Measurements from ENCODE around the gene ILKAP.

ILKAP gene

DNA sequence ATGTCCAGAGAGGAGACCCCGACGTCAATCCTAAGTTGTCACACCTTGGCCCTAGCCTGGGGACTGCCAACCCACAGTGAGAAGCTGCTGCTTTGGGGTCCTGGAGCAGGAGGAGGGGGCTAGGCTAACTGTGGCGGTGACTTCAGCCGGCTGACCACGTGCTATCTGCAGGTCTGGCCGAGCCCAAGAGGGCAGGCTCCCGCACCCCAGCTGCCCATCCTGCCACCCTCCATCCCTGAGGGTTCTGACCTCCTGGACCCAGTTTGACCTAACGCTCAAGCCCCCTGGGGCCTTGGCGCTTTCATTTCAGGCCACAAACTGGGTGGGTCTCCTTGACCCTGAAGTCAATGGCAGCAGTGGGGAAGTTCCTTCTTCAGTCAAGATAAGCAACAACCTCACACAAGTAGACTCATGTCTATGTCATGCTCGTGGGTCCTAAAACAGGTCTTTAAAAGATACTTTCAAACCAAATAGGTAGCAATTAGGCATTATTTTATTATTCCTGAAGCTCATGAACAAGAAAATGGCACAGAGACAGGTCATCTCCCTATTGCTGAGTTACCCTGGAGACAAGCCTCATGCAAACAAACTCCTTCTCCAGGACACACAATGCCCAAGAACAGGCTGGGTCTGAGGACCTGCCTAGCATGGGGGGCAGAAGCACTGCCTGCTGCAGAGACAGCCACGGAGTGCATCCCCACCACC lies 34.1 kb upstream of the ILKAP start:
- DNase-seq (ENCODE audit: low read depth), result no peak

GRCh38 chr2:238236571-238236970 lies 33.1 kb upstream of the ILKAP start:
- DNase-seq (ENCODE audit: low read depth), result no peak

DNA sequence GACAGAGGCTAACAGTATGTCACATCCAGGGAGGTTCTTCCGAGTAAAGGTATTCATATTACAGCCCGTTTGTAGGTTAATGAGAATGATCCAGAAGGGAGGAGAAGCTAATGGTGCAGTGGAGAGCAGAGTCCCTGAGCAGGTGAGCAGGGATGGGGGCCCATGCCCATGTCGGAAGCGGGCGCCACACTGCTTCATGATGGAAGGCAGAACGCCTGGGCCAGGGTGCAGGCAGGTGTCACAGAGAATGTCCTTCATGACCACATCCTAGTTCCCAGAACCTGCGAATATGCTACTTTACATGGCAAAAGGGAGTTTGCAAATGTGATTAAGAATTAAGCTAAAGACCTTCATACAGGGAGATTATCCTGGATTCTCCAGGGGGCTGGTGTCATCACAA lies 32.4 kb upstream of the ILKAP start:
- no peak for DNase-seq (ENCODE audit: low read depth)

DNA sequence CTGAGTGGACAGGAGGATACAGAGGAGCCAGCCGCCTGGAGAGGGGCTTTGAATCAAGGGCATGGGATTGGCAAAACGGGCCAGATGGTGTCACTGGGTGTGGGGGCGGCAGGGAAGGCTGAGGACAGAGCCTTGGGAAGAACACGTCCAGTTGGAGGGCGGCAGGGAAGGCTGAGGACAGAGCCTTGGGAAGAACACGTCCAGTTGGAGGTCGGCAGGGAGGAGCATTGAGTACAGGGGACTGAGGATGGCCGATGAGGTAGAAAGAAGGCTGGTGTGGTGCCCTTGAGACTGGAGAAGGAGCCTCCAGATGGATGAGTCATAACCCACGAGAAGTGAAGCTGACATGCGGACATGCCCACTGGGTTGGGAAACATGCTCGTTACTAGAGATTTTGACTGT lies 31.8 kb upstream of the ILKAP start:
- no peak for DNase-seq (ENCODE audit: low read depth)

- no peak for DNase-seq (ENCODE audit: low read depth)
These were observed 30.1 kb upstream of the ILKAP start for GRCh38 chr2:238233625-238234024.

DNA sequence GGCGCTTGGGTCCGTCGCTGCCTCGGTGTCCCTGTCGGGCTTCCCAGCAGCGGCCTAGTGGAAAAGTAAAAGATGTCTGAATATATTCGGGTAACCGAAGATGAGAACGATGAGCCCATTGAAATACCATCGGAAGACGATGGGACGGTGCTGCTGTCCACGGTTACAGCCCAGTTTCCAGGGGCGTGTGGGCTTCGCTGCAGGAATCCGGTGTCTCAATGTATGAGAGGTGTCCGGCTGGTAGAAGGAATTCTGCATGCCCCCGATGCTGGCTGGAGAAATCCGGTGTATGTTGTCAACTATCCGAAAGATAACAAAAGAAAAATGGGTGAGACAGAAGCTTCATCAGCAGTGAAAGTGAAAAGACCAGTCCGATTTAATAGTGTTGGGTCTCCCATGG lies 28.3 kb upstream of the ILKAP start:
- no peak for DNase-seq (ENCODE audit: low read depth)

DNA sequence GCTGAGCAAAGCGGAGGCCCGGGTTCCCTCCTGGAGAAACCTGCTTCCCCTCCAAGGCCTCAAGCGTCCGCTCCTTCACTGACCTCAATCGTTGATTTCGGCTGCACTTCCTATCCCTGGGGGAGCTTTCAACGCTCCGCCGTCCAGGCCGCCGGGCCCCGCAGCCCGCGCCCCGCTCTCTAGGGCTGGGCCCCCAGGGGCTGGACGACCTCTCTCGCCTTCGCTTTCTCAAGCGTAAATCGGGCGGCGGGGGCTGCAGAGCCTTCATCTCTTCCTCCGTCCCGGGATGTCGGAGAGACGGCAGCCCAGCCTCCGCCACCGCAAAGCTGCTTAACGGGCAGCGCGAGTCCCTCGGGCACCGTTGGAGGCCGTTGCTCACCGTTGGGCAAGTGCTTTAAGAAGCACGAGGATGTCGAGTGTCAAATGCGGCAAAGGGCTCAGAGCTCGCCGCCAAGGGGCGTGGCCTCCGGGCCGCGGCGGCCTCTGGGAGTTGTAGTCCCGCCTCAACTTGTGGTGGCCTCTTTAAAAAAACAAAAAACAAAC lies 27.8 kb upstream of the ILKAP start:
- DNase-seq (ENCODE audit: low read depth), result no peak

DNA sequence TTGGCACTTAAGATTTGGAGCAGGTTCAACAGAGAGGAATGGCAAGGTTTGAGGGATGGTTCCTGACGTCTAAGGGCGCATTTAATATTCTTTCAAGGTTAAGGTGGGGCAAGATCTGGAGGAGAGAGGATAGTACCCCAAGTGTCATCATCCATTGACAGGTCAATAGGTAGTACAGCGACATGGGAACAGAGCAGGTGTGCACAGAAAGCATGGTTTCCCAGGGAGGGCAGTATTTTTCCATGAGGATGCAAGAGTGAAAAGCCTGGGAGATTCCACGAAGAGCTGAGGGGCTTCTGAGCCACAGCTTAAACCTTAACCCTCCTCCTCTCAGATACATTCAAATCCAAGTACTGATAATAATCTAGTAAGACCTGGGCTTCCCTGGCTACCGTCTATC lies 27.2 kb upstream of the ILKAP start:
- DNase-seq (ENCODE audit: low read depth), result no peak

DNA sequence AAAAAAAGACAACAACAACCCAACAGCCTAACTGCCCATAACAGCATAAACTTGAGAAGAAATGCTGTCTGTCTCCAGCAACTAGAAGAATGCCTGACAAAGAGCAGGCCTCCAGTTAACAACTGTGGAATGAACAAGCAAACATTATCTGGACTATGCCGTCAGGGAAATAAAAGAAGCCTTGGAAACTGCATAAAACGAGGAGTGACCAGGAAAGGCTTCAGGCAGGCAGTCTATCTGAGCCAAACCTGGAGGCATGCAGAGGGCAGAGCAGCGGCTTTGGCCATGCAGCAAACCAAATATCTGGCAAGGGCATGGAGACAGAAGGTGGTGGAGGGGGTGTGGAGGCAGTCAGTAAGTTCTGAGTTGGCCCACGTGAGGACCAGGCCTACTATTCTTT lies 25.2 kb upstream of the ILKAP start:
- DNase-seq (ENCODE audit: low read depth), result no peak

DNA sequence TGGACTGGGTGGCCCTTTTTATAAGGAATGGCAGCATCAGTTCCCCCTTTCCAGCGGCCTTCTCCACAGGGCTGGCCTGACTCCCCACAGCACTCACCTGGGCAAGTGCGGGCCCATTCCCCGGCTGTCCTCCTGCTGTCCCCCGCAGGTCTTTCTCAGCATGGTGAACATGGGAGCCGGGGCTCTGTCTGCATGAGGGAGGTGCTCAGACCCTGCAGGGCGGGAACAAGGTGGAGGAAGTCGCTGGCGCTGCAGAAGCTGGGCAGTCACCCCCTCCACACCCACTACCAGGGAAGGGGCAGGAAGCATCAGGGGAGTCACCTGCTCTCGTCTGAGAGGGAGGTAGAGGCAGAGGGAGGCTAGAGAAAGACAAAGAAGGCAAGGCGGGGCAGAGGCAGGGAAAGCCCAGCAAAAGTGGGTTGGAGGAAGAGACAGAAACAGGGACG lies 24.1 kb upstream of the ILKAP start:
- no peak for DNase-seq (ENCODE audit: low read depth)

DNA sequence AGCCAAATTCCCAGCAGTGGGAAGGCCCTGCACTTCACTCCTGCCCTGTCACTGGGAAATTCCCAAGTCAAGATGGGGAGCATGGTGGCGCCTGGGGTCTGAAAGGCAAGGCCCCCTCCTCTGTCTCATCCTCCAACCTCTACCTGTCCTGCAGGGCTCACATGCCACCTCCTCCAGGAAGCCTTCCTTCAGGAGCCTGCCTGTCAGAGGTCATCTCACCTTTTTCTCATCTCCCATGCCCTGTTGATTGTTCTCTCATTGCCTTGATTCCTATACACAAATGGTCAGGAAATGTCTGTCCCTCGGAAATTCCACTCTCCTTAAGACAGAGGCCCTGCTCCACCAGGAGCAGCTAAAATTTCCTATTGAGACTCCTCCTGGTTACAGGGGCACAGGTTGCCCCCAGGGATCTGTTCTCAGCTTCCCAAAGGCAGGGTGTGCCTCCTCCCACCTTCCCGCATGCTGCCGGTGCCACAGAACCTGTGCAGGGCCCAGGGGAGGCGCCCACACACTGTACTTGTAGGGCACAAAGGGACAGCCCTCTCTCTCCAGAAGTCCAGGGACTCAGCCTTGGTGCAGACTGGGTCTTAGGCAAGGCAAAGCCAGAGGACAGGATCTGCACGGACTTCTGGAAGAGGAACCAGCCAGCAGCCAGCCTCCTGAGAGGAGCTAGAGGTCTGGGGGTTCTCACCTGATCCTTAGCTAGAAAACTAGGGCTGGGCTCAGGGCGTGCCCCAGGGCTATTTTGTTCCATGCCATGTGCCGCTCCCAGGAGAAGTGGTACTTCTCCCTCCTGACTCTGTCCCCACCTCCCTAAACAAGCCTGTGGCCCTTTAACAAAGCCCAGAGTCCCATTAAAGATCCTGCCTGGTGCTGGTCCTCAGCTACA lies 23.4 kb upstream of the ILKAP start:
- DNase-seq (ENCODE audit: low read depth), result no peak

DNA sequence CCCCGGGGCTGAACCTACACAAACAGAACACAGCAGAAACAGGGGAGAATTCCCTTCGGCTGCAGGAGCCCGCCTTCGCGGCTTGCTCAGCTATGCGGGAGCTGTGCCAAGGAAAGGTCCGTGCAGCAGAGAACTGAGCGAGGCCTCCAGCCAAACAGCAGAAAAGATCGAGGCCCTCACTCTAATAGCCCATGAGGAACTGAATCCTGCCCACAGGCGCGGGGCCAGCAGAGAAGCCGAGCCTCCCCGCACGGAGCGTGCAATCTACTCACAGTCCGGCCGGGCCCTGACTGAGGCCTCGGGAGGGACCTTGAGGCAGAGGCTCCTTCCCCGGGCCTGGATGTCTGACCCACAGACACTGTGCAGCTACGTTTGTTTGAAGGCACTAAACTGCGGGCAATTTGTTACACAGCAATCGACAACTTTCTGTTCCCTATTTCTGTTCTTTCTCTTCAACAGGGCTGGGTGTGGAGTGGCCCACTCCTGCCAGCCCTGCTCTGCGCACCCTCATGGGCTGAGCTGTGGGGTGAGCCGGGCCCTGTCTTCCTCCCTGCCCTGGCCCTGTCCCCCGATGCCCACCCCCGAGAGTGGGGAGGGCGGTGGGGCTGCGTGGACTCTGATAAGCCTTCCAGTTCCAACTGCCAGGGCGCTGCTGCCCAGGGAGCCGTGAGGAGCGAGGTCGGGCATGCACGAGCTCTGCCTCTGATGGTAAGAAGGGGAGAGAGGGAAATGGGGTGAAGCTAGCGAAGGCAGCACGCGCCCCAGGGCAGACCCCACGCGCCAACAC lies 22.6 kb upstream of the ILKAP start:
- no peak for DNase-seq (ENCODE audit: low read depth)

GRCh38 chr2:238225121-238225520 lies 21.6 kb upstream of the ILKAP start:
- DNase-seq (ENCODE audit: low read depth), result no peak

- DNase-seq (ENCODE audit: low read depth), result no peak
These were observed 21.0 kb upstream of the ILKAP start for GRCh38 chr2:238224356-238225035.

DNA sequence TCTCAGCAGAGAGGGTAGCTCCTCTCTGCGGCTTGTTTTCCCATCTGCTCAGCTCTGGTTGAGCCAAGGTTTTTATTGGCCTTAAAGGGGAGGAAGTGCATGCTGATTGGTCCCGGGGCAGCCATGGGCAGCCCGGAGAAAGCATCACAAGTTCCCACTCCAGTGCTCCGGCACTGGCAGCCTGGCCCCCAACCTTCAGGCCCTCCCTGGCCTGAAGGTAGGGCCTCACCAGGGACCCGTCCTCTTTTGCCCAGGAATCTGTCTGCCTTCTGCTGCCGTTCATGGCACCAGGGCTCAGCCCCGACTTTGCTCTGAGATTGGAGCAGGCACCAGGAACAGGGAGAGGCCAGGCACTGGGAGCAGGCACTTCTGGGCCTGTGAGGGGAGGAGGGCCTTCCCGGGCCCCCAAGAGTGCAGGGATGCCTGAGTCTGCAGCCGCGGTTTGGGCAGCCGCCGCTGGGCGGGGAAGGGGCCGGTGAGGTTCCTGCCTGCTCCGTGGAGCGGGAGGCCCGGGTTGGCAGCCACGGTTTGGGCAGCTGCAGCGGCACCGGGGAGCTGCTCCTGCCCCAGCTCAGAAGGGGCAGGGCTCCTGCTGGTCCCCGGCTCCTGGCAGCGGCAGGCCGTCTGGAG lies 17.5 kb upstream of the ILKAP start:
- no peak for DNase-seq (ENCODE audit: low read depth)

DNA sequence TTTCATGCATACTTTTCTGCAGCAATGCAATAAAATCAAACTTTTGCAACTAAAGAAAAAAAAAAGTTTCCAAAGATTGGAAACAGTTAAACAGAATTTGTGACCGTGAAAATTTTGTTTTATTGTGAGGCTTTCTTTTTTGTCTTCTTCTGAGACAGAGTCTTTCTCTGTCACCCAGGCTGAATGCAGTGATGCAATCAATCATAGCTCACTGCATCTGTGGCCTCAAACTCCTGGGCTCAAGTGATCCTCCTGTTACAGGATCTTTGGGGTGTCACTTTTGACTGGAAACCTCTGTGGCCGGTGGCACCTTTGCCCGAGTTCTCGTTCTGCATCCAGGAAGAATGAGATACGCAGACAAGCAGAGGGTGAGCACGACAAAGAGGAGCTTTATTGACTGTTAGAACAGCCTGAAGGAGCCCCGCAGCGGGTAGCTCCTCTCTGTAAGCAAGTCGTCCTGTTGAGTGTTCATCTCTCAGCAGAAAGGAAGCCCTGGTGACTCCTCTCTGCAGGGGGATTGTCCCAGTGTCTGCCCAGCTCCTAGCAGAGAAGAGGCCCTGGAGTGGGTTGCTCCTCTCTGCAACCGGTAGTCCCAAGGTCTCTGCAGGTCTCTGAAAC lies 16.9 kb upstream of the ILKAP start:
- no peak for DNase-seq (ENCODE audit: low read depth)

DNA sequence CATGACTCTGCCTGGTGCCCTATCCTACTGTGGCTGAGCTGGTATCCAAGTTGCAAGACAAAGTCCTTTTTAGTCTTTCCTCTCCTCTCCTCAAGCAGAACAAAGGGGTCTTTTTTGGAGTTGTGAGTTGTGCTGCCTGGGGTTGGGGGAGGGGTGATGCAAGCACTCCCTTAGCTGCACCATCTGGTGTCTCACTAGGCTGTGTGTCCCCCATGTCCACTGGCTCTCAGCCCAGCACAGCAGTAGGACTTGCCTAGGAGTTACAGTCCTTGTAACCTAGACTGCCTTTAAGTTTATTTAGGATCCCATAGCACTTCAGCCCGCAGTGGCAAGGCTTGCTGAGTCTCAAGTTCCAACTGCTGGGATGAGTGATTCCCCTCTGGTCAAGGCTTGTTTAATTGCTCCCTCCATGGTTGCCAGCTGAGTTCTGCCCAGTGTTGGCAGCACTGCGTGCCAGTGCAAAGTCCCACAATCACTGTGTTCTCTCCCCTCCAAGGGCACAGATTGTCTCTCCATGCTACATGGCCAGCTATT lies 13.2 kb upstream of the ILKAP start:
- DNase-seq (ENCODE audit: low read depth), result no peak

DNA sequence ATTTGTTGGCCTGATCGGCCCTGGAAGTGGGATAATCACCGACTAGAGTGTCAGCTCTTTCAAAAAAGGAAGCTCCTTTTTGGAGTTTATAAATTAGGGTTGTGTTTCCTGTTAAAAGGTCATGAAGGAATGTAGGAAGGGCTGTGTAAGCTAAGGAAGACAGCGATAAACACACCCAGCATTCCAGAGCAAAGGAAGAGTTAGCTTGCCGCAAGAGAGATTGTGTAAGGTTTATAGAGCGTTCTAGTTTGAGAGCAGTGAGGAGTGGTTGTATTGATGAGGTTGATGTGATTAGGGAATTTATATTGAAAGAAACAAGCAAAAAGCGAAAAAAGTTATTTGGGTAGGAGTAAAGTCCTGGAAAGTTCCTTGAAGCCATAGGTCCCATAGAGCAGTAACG lies 3.5 kb upstream of the ILKAP start:
- no peak for DNase-seq (ENCODE audit: low read depth)

- DNase-seq (ENCODE audit: low read depth), result no peak
These were observed 633 bp upstream of the ILKAP start for GRCh38 chr2:238203973-238204683.
